ENCODE results near the gene ITGAE.

Gene ITGAE

DNA sequence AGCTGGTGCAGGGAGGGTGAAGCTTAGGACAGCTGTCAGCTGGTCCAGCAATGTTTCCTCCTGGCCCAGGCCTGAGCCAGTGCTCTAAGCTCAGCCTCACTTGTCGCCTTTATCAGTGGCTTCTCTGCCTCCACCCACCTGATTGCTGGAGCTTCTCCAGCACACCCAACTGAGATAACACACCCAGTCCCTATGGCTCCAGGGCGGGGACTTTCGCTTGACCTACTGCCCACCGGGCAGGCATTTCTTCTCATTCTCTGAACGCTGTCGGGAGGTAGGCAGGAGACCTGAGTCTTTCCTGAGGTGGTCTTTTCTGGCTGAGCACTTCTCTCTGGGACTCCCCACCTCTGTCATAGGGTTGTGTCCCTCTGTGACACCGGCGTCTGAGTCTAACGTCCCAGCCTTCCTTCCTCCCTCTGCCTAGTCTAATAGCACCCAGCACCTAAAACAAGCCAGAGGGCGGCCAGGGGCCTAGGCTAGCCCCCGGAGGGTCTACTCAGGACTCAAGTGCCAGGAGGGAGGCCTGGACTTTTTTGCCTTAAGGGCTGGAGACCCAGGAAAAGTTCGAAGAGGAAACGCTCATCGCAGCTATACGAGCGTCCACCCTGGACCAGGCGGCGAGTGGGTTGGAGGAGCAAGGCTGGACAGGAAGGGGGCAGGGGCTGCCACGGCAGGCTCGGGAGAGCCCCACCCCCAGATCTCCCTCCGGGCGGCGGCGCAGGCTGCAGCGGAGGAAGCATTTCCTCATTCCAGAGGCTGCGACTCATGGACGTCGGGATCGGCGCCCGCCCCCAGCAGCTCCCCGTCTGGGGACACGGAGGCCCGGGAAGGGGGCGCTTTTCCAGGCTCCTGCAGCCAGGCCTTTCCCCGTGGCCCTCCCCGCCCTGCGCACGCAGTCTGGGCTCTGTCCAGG lies 133.4 kb downstream of the ITGAE start:
- DNase-seq (ENCODE audit: low read depth), result no peak

DNA sequence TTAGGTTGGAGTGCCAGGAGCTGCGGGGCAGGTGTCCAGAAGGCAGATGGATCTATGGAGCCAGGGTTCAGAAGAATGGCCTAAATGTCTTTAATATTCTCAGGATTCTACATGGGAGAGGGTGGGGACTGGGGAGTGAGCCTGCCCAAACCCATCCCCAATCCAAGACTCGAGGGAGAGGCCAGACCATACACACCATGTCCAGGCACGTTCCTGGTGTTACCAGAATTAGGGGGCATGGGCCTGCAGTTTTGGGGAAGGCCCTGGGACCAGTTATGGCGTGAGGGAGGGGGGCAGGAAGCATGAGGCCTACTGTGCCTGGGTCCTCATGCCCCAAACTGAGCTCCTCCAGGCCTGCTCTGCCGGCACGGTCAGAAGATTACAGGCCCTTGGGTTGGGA lies 134.5 kb downstream of the ITGAE start:
- DNase-seq (ENCODE audit: low read depth), result no peak

DNA sequence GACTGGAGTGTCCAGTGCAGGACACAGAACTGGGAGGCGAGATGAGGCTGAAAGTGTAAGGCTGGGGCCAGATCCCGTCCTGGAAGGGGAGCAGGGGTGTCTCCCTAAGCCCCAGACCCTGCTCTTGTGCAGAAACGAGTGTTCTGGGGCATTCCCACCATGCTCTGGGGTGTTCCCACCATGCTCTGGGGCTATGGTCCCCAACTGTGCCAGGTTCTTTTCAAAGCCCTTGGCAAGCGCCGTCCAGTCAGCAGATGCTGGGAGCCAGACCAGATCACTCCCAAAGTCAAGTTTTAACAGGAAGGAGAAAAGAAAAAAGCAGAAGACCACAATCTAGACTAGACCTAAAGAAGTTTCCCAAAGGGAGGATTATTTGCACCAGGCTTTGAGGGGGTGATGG lies 135.2 kb downstream of the ITGAE start:
- DNase-seq (ENCODE audit: low read depth), result no peak

Data from T follicular helper cell (primary cell).